Measurements from ENCODE around the gene IP6K3. TPM values are rescaled to one million over a fixed set of nuclear protein-coding genes. Genes with fewer than 3 reads are reported as not detected.

IP6K3 gene
- total RNA-seq, 1 experiment from 2014 or later: not detected

DNA sequence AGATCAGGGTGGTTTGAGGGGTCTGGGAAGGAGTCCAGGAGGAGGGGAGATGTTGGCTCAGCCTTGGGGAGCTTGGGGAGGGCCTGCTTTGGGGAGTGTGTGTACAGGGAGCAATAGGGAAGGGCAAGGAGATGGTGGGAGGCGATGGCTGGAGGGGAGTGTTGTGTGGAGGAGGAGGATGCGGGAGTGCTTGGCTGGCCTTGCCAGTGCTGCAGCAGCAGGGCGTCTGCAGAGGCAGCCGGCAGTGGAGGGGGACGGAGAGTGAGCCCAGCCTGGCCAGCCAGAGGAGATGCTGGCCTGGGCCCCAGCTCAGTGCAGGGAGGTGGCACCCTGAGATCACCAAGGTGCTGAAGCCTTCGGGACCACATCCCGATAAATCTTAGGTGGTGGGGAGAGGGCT lies 3.9 kb downstream of the IP6K3 start:
- Histone ChIP-seq H3K27ac (ENCODE audit: low read depth, low read length, poor library complexity, severe bottlenecking) (no peak overlapping the region), H3K4me1 (ENCODE audit: insufficient read depth, low read length, poor library complexity, severe bottlenecking) (peaks cover 22% of the 10 kb centered on the region), H3K27me3 (replicated peaks; ENCODE audit: insufficient read depth, low read depth, low read length, poor library complexity) (no peaks in the 10 kb centered on the region), H3K9me3 (ENCODE audit: low read depth, low read length, poor library complexity, severe bottlenecking) (no peaks in the 10 kb centered on the region), H3K4me3 (ENCODE audit: low read depth, low read length, poor library complexity, severe bottlenecking) (no peak overlapping the region), H3K36me3 (ENCODE audit: insufficient read depth, low read length, poor library complexity, severe bottlenecking) (no peaks in the 10 kb centered on the region)
- CTCF ChIA-PET: interaction anchor here (2.4 kb wide), 1 partner anchor 412 kb away, joined by 11 read pairs; no protein-coding TSS in a partner anchor
- no peak for DNase-seq (ENCODE audit: low spot score)
- intact Hi-C loops (cut with micrococcal nuclease; ENCODE audit: unreplicated experiment): loop anchor here (10.0 kb wide), 1 partner anchor 312 kb away; no protein-coding TSS in a partner anchor
- no TSS peak for BruUV-seq (replicated peaks)
- POLR2A ChIA-PET (ENCODE audit: low non-redundant PET): interaction anchor here (0.6 kb wide), 1 partner anchor 133 kb away, joined by 5 read pairs; no protein-coding TSS in a partner anchor
- no peak for TF ChIP-seq EZH2 (IDR thresholded peaks at IDR 0.05; ENCODE audit: borderline replicate concordance, low read depth, low read length, poor library complexity, severe bottlenecking)
- TF ChIP-seq, protein P1, sequence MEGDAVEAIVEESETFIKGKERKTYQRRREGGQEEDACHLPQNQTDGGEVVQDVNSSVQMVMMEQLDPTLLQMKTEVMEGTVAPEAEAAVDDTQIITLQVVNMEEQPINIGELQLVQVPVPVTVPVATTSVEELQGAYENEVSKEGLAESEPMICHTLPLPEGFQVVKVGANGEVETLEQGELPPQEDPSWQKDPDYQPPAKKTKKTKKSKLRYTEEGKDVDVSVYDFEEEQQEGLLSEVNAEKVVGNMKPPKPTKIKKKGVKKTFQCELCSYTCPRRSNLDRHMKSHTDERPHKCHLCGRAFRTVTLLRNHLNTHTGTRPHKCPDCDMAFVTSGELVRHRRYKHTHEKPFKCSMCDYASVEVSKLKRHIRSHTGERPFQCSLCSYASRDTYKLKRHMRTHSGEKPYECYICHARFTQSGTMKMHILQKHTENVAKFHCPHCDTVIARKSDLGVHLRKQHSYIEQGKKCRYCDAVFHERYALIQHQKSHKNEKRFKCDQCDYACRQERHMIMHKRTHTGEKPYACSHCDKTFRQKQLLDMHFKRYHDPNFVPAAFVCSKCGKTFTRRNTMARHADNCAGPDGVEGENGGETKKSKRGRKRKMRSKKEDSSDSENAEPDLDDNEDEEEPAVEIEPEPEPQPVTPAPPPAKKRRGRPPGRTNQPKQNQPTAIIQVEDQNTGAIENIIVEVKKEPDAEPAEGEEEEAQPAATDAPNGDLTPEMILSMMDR (conservative IDR thresholded peaks at IDR 0.05; ENCODE audit: low read depth, low read length): no peak

DNA sequence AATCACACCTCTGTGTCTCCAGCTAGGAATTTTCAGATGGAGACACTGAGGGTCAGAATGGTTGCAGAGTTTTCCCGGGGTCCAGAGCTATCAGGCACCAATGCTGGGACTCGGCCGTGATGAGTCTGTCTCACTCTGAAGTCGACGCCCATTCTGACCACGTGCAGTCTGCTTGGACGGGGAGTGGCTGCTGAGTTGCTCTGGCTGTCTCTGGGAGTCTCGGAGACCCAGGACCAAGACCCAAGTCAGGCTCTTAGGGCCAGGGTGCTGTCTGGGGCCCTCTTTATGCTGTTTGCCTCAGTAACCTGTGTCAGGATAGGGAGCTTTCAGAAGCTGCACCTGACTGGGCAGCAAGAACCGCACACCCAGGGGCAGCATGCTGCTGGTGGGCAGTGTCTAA lies 4.6 kb downstream of the IP6K3 start:
- Histone ChIP-seq H3K36me3 (ENCODE audit: insufficient read depth, low read length, poor library complexity, severe bottlenecking) (no peaks in the 10 kb centered on the region), H3K9me3 (ENCODE audit: low read depth, low read length, poor library complexity, severe bottlenecking) (no peaks in the 10 kb centered on the region), H3K4me1 (ENCODE audit: insufficient read depth, low read length, poor library complexity, severe bottlenecking) (peaks cover 22% of the 10 kb centered on the region), H3K4me3 (ENCODE audit: low read depth, low read length, poor library complexity, severe bottlenecking) (no peak overlapping the region), H3K27ac (ENCODE audit: low read depth, low read length, poor library complexity, severe bottlenecking) (no peak overlapping the region), H3K27me3 (replicated peaks; ENCODE audit: insufficient read depth, low read depth, low read length, poor library complexity) (no peaks in the 10 kb centered on the region)
- CTCF ChIA-PET: interaction anchor here (0.7 kb wide), 1 partner anchor 592 kb away, joined by 3 read pairs; no protein-coding TSS in a partner anchor
- DNase-seq (ENCODE audit: low spot score): no peak
- intact Hi-C loops (cut with micrococcal nuclease; ENCODE audit: unreplicated experiment): loop anchor here (10.0 kb wide), 1 partner anchor 313 kb away; no protein-coding TSS in a partner anchor
- no TSS peak for BruUV-seq (replicated peaks)
- TF ChIP-seq, protein P1 (conservative IDR thresholded peaks at IDR 0.05; ENCODE audit: low read depth, low read length): no peak
- POLR2A ChIA-PET (ENCODE audit: low non-redundant PET): no interaction called here

DNA sequence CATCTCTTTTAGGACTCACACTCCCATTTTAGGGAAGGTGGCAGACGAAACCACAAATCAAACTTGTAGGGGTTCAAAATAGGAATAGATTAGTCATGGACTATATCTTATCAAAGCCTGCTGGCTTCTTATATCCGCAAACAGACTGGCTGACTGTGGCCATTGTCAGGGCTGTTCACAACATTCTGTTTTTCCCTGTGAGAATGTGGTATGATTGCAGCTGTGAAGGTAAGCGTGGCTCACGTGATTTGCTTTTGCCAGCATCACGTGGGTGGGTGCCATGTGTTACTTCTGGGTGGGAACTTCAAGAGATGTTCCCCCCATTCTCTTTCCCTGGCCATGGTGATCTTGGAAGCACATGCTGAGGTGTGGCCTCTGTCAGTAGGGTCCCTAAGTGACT lies 5.9 kb downstream of the IP6K3 start:
- POLR2A ChIA-PET (ENCODE audit: low non-redundant PET): no interaction called here
- BruUV-seq (replicated peaks): no TSS peak
- CTCF ChIA-PET: interaction anchor here (1.1 kb wide), 1 partner anchor 13 kb away, joined by 5 read pairs; no protein-coding TSS in a partner anchor
- no peaks in the 10 kb centered on the region for H3K9me3 ChIP-seq (ENCODE audit: low read depth, low read length, poor library complexity, severe bottlenecking)
- no peaks in the 10 kb centered on the region for H3K27me3 ChIP-seq (replicated peaks; ENCODE audit: insufficient read depth, low read depth, low read length, poor library complexity)
- no peak overlapping the region for H3K27ac ChIP-seq (ENCODE audit: low read depth, low read length, poor library complexity, severe bottlenecking)
- H3K36me3 ChIP-seq (ENCODE audit: insufficient read depth, low read length, poor library complexity, severe bottlenecking): no peaks in the 10 kb centered on the region
- no peak for DNase-seq (ENCODE audit: low spot score)
- intact Hi-C loops (cut with micrococcal nuclease; ENCODE audit: unreplicated experiment): loop anchor here (10.0 kb wide), 1 partner anchor 314 kb away; no protein-coding TSS in a partner anchor
- H3K4me1 ChIP-seq (ENCODE audit: insufficient read depth, low read length, poor library complexity, severe bottlenecking): peaks cover 17% of the 10 kb centered on the region
- TF ChIP-seq, protein P1 (conservative IDR thresholded peaks at IDR 0.05; ENCODE audit: low read depth, low read length): no peak
- no peak for TF ChIP-seq EZH2 (IDR thresholded peaks at IDR 0.05; ENCODE audit: borderline replicate concordance, low read depth, low read length, poor library complexity, severe bottlenecking)
- no peak overlapping the region for H3K4me3 ChIP-seq (ENCODE audit: low read depth, low read length, poor library complexity, severe bottlenecking)
